ENCODE results near the gene GAS7. TPM values are rescaled to one million over a fixed set of nuclear protein-coding genes. Genes with fewer than 3 reads are reported as not detected.

Gene GAS7
- total RNA-seq, 1 donor from 2014 or later = 8.5 TPM

- Histone ChIP-seq H3K9ac (ENCODE audit: low read length) (no peak overlapping the region), H3K4me1 (ENCODE audit: insufficient read depth, low read length) (no peaks in the 10 kb centered on the region), H3K4me2 (ENCODE audit: low read length) (no peak overlapping the region), H3K27me3 (ENCODE audit: insufficient read depth, low read length) (no peaks in the 10 kb centered on the region), H3K36me3 (ENCODE audit: insufficient read depth, low read length) (no peaks in the 10 kb centered on the region), H4K20me1 (ENCODE audit: insufficient read depth, low read length) (no peaks in the 10 kb centered on the region), H3K4me3 (ENCODE audit: insufficient read depth, low read depth, low read length) (no peak overlapping the region), H3K9me3 (ENCODE audit: insufficient read depth, low read depth, low read length) (no peaks in the 10 kb centered on the region), H2AFZ (ENCODE audit: low read depth, low read length) (no peak overlapping the region), H3K27ac (ENCODE audit: low read depth, low read length) (no peak overlapping the region), H3K79me2 (ENCODE audit: insufficient read depth, low read length) (no peaks in the 10 kb centered on the region)
- peaks cover 1% of the 10 kb centered on the region for H3K9me3 Mint-ChIP-seq (ENCODE audit: unreplicated experiment)
- H3K27me3 Mint-ChIP-seq (ENCODE audit: low read depth, unreplicated experiment) = peaks cover 16% of the 10 kb centered on the region
- DNase-seq (ENCODE audit: low read depth) = no peak
- no peak overlapping the region for H3K4me3 Mint-ChIP-seq (ENCODE audit: unreplicated experiment)
- no peaks in the 10 kb centered on the region for H3K36me3 Mint-ChIP-seq (ENCODE audit: low read depth, unreplicated experiment)
- H3K4me1 Mint-ChIP-seq (ENCODE audit: low read depth, unreplicated experiment) = peaks cover 10% of the 10 kb centered on the region
- FAIRE-seq = no peak
- TF ChIP-seq EZH2 (IDR thresholded peaks at IDR 0.05; ENCODE audit: insufficient read depth, low read length) (no peak), CTCF (IDR thresholded peaks at IDR 0.05; ENCODE audit: insufficient read depth, low read depth, low read length) (no peak)
- H3K27ac Mint-ChIP-seq (ENCODE audit: unreplicated experiment) = no peak overlapping the region
Measured at GRCh38 chr17:9872852-9873251, 325.6 kb downstream of the GAS7 start.

GRCh38 chr17:9868552-9868951, 329.9 kb downstream of the GAS7 start:
- Mint-ChIP-seq H3K27ac (ENCODE audit: unreplicated experiment) (no peak overlapping the region), H3K9me3 (ENCODE audit: unreplicated experiment) (peaks cover 5% of the 10 kb centered on the region), H3K27me3 (ENCODE audit: low read depth, unreplicated experiment) (peaks cover 19% of the 10 kb centered on the region), H3K4me3 (ENCODE audit: unreplicated experiment) (no peak overlapping the region), H3K4me1 (ENCODE audit: low read depth, unreplicated experiment) (no peaks in the 10 kb centered on the region), H3K36me3 (ENCODE audit: low read depth, unreplicated experiment) (no peaks in the 10 kb centered on the region)
- FAIRE-seq (no peak), DNase-seq (ENCODE audit: low read depth) (no peak)
- Histone ChIP-seq H3K27me3 (ENCODE audit: insufficient read depth, low read length) (no peaks in the 10 kb centered on the region), H2AFZ (ENCODE audit: low read depth, low read length) (no peak overlapping the region), H3K9ac (ENCODE audit: low read length) (no peak overlapping the region), H3K79me2 (ENCODE audit: insufficient read depth, low read length) (no peaks in the 10 kb centered on the region), H3K27ac (ENCODE audit: low read depth, low read length) (no peak overlapping the region), H4K20me1 (ENCODE audit: insufficient read depth, low read length) (no peaks in the 10 kb centered on the region), H3K4me2 (ENCODE audit: low read length) (no peak overlapping the region), H3K36me3 (ENCODE audit: insufficient read depth, low read length) (no peaks in the 10 kb centered on the region), H3K4me1 (ENCODE audit: insufficient read depth, low read length) (no peaks in the 10 kb centered on the region), H3K9me3 (ENCODE audit: insufficient read depth, low read depth, low read length) (no peaks in the 10 kb centered on the region), H3K4me3 (ENCODE audit: insufficient read depth, low read depth, low read length) (no peak overlapping the region)
- TF ChIP-seq CTCF (IDR thresholded peaks at IDR 0.05; ENCODE audit: insufficient read depth, low read depth, low read length) = no peak
- no peak for TF ChIP-seq EZH2 (IDR thresholded peaks at IDR 0.05; ENCODE audit: insufficient read depth, low read length)

- FAIRE-seq (no peak), DNase-seq (ENCODE audit: low read depth) (no peak)
- H3K9ac ChIP-seq (ENCODE audit: low read length) = no peak overlapping the region
- H3K9me3 ChIP-seq (ENCODE audit: insufficient read depth, low read depth, low read length) = peaks cover 3% of the 10 kb centered on the region
- no peak overlapping the region for H3K4me3 ChIP-seq (ENCODE audit: insufficient read depth, low read depth, low read length)
- TF ChIP-seq CTCF (IDR thresholded peaks at IDR 0.05; ENCODE audit: insufficient read depth, low read depth, low read length) (no peak), EZH2 (IDR thresholded peaks at IDR 0.05; ENCODE audit: insufficient read depth, low read length) (no peak)
- no peak overlapping the region for H2AFZ ChIP-seq (ENCODE audit: low read depth, low read length)
- H3K79me2 ChIP-seq (ENCODE audit: insufficient read depth, low read length) = no peaks in the 10 kb centered on the region
- H3K4me2 ChIP-seq (ENCODE audit: low read length) = no peak overlapping the region
- H3K4me1 ChIP-seq (ENCODE audit: insufficient read depth, low read length) = no peaks in the 10 kb centered on the region
- H3K27me3 ChIP-seq (ENCODE audit: insufficient read depth, low read length) = no peaks in the 10 kb centered on the region
- Mint-ChIP-seq H3K36me3 (ENCODE audit: low read depth, unreplicated experiment) (peaks cover 3% of the 10 kb centered on the region), H3K9me3 (ENCODE audit: unreplicated experiment) (peaks cover 15% of the 10 kb centered on the region), H3K4me3 (ENCODE audit: unreplicated experiment) (no peak overlapping the region), H3K27ac (ENCODE audit: unreplicated experiment) (no peak overlapping the region), H3K4me1 (ENCODE audit: low read depth, unreplicated experiment) (no peaks in the 10 kb centered on the region), H3K27me3 (ENCODE audit: low read depth, unreplicated experiment) (peaks cover 25% of the 10 kb centered on the region)
- H3K27ac ChIP-seq (ENCODE audit: low read depth, low read length) = no peak overlapping the region
- no peaks in the 10 kb centered on the region for H4K20me1 ChIP-seq (ENCODE audit: insufficient read depth, low read length)
- H3K36me3 ChIP-seq (ENCODE audit: insufficient read depth, low read length) = no peaks in the 10 kb centered on the region
Measured at GRCh38 chr17:9865586-9865985, 332.8 kb downstream of the GAS7 start.
